ENCODE results near the gene ZCCHC7.

GRCh38 chr9:37371565-37372464 lies 251.4 kb downstream of the ZCCHC7 start:
- TF ChIP-seq CTCF (conservative IDR thresholded peaks at IDR 0.05; ENCODE audit: low read length) (no peak), EZH2phosphoT487 (IDR thresholded peaks at IDR 0.05; ENCODE audit: borderline replicate concordance, low read depth, low read length) (no peak)

Data from OCI-LY7 (cell line).